DMS53 treated with DMSO at 0.1 percent for 48 hours (cell line): ENCODE results near the gene TMEM185B.
"Not testable (repeated sequence)": the region's sequence is repeated elsewhere in the genome, so short reads cannot be mapped to it uniquely, and the experiment has no call there.

Experiments
- DNase-seq: peaks from one replicate; lab custom pipeline; 2025; ENCODE audit not compliant: unreplicated experiment; lab: John Stamatoyannopoulos, UW

TMEM185B gene

DNA sequence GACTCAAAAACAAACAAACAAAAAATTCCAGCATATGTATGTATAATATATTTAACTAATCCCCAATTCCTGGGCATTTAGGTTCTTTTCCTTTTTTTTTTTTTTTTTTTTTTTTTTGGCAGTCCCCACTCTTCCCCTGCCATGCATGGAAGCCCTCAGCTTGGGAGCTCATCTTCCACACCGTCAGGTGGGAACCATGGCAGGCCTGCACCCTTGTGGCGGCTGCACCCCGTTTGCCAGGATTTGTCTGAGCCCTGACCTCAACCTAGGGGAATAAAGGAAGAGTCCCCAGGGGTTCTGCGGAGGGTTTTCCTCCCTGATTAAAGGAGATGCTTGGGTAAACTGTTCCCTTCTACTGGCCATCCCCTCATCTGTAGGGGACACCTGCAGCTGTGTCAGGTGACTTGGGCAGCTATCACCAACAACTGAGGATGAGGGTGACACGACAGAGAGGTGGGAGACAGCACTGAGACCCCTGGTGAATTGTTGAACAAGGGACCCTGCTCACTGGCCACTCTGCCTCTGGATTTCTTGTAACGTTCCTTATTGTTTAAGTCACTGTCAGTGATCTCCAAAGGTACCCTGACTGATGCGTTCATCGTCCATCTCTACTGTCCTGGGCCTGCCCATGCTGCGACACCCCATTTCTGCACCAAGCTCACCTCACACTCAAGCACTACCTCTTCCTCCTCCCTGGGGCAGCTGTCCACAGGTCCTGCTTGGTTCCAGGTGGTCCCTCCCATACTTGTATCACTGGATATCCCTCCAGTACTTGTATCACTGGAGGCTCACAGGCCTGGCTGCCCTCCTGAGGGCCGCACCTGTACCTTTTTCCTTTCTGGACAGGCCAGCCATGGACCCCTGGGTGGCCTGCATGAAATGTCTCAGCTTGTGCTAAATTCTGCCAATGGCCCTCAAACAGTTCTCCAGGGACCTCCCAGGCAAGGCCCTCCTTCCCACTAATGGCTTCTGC, 14.5 kb downstream of the TMEM185B start:
- no peak for DNase-seq

- no peak for DNase-seq
These were observed 17.1 kb downstream of the TMEM185B start for GRCh38 chr2:120206022-120206581.

GRCh38 chr2:120204945-120205670, 18.1 kb downstream of the TMEM185B start:
- DNase-seq = no peak

DNA sequence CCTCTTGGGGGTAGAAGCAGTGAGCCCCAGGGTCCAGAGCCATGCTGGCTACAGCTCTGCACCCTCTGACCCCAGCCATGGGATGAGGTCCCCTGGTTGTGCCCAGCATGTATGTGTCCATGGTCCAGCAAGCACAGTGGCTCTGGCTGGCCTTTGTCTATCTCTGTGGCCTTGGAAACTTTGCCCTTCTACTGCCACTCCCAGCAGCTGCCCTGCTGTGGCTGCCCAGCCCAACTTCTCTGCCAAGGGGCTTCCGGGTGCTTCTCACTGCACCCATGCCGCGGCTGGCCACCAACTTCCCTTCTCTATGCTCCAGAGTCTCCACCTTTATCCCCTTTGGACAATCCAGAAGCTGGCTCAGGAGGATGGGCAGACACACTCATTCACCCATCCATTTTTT, 18.8 kb downstream of the TMEM185B start:
- no peak for DNase-seq

- no peak for DNase-seq
These were observed 19.2 kb downstream of the TMEM185B start for GRCh38 chr2:120204022-120204405.

DNA sequence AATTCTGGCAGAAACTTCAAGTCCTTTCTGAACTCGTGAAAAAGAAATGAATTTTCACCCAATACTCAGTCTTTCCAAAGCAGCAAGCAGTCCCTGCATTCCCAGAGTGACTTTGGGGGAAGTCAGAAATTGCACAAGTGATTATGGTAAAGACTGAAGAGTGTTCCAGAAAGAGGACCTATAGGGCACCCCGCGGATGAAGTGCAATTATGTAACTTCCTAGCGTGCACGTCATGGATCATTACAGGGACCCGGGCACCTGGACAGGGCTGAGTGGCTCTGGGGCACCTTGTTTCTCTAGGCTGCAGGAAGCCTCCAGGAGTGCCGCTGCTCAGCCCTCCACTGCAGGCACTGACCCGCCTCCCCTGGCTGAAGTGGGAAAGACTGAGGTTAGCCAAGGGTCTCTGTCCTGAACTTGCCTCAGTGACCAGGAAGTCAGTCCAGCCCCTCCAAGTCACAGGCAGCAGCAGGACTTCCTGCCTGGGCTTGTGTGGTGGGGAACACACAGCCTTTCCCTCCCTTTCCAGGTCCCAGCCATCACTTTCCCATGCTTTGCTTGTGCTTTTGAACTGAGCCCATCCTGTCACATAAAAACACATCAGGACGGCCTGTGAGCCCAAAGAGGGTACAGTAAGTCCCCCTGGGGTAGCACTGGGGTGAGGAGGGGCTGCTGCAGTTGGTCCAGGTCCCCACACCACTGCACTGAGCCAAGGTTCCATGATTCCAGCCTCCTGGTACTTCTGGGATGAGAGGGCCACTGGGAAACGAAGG, 19.8 kb downstream of the TMEM185B start:
- DNase-seq = no peak

DNA sequence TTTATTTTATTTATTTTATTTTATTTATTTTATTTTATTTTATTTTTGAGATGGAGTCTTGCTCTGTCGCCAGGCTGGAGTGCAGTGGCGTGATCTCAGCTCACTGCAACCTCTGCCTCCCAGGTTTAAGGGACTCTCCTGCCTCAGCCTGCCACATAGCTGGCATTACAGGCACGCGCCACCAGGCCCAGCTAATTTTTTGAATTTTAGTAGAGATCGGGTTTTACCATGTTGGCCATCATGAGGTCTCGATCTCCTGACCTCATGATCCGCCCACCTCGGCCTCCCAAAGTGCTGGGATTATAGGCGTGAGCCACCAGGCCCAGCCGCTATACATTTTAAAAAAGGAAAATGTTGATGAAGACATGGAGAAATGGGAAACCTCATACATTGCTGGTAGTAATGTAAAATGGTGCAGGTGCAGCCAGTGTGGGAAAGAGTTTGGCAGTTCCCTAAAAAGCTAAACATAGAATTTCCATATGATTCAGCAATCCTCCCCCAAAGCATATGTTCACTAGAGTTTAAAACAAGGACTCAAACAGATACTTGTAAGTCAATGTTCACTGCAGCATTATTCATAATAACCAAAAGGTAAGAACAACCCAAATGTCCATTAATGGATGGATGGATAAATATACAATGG, 23.3 kb downstream of the TMEM185B start:
- DNase-seq = not testable (repeated sequence)

DNA sequence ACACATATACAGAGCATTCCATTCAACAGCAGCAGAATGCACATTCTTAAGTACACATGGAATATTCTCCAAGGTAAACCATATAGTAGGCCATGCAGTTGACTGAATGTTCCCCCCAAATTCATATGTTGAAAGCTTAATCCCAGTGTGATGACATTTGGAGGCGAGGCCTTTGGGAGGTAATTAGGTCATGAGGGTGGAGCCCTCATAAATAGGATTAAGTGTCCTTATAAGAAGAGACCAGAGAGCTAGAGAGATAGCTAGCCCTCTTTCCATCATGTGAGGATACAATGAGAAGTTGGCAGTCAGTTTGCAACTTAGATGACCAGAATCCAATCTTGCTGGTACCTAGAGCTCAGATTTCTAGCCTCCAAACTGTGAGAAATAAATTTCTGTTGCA, 27.6 kb downstream of the TMEM185B start:
- DNase-seq = no peak

DNA sequence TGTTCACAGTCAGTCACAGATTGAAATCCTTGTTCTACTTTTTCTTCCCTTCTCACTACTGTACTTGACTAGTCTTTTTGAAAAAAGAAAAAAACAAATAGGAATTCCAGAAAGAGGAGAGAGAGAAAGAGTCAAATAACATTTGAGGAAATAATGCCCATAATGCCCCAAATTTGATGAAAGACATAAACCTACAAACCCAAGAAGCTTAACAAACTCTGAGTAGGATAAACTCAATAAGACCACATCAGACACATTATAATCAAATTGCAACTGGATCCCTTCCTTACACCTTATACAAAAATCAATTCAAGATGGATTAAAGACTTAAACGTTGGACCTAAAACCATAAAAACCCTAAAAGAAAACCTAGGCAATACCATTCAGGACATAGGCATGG, 30.9 kb downstream of the TMEM185B start:
- no peak for DNase-seq

- peak; percentile 2 for DNase-seq
These were observed 34.0 kb downstream of the TMEM185B start for GRCh38 chr2:120189189-120189588.

DNA sequence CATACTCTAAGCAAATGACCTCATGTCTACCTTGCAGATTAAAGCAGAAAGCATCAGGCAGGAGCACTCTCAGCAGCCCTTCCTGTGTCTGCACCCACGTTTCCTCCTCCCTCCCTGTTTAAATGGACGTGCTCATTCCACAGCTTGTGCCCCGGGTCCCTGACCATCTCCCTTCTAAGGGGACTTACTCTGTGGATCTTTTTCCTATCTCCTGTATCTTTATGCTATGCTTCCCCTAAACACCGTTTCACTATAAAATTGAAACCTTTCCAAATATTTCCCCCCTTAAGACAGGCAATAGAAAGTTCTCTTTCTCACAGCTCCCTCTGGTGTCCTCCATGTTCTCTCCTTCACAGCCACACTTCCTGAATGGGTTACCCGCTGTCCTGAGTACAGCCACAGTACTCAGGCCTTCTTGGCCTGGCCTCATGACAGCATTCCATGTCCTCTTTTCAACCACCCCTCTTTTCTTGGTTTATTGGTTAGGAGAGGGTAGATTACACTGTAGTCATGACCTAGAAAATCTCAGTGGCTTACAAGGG, 41.1 kb downstream of the TMEM185B start:
- no peak for DNase-seq

GRCh38 chr2:120180066-120180465, 43.1 kb downstream of the TMEM185B start:
- no peak for DNase-seq

DNA sequence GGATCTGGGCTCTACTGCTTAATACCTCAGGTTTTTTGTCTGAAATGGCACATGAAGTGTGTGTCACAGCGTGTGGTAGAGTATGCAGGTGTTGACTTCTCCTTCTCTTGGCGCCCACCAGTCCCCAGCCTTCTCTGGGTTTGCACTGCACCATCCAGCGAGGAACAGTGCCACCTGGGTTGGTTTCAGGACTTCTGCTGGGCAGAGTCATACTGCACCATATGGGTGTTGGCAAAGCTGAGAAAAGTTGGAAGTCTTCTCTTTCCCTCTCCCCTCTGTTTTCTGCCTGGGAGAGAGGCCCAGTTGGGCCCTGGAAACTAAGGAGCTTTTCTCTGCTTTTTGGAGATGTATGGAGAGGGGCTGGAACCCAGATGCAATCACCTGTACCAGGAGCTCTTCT, 43.8 kb downstream of the TMEM185B start:
- DNase-seq = no peak

- DNase-seq = no peak
These were observed 45.2 kb downstream of the TMEM185B start for GRCh38 chr2:120177973-120178372.

DNA sequence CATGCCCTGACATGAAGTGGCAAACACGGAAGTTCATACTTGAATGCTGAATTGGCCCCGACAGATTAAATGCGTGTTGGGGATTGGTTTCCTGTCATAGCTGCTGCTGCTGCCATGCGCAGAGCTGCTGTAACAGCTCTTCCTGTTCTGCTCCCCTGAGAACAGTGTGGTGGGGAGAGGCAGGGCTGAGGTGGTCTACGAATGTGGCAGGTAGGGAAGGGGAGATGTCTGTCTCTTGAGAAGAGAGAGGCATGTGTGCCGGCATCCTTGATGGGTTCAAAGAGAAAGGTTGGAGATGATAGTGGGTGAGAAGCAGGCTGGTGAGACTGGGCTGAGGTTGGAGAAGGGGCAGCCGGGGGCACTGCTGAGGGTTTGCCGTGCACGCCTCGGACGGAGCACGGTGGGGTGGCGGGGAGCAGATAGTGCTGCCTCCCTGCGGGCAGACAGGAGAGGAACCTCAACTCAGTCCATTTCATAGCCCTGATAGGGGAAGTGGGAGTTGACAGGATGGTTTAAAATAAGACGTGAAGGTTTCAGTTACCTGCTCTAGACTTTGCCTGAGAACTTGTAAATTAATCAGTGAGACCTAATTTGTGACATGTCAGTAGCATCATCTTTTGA, 46.1 kb downstream of the TMEM185B start:
- DNase-seq = no peak

- DNase-seq = no peak
These were observed 46.7 kb downstream of the TMEM185B start for GRCh38 chr2:120176526-120176925.

DNA sequence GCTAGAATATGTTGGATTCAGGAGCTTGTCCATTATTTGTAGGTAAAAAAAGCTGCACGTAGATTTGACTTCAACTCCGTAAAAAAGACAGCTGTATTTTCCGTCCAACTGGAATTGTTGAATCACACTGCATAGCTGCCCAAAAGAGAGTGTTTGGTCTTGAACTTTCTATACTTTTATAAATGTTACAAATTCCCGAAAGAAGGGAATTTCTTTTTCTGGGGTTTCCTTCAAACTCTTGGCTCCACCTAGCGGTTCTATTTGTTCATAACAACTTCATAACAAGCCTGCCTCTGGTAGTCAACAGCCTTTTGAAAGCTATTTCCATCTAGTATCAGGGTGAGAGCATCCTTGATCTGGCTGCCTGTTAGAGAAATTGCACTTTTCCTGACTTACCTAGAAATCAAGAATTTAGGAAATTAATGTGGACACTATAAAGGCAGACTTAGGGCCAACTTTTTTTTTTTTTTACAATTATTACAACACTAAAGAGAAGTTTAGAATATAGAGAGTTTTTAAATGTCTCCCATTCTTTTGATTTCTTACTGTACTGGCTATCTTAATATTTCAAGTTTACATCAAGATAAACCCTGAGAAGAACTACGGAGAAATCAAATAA, 48.1 kb downstream of the TMEM185B start:
- DNase-seq = peak; percentile 39
